GM21528 (cell line): ENCODE data around the gene KCTD5.
"Not testable (repeated sequence)": the region's sequence is repeated elsewhere in the genome, so short reads cannot be mapped to it uniquely, and the experiment has no call there.

ENCODE experiments used
- ATAC-seq: cut with Tn5 transposase; IDR thresholded peaks from one replicate; pipeline ENCODE4 v1.9.1; 2021; ENCODE audit warnings: mild to moderate bottlenecking, moderate library complexity; ENCODE audit not compliant: unreplicated experiment, low FRiP score

KCTD5 gene

DNA sequence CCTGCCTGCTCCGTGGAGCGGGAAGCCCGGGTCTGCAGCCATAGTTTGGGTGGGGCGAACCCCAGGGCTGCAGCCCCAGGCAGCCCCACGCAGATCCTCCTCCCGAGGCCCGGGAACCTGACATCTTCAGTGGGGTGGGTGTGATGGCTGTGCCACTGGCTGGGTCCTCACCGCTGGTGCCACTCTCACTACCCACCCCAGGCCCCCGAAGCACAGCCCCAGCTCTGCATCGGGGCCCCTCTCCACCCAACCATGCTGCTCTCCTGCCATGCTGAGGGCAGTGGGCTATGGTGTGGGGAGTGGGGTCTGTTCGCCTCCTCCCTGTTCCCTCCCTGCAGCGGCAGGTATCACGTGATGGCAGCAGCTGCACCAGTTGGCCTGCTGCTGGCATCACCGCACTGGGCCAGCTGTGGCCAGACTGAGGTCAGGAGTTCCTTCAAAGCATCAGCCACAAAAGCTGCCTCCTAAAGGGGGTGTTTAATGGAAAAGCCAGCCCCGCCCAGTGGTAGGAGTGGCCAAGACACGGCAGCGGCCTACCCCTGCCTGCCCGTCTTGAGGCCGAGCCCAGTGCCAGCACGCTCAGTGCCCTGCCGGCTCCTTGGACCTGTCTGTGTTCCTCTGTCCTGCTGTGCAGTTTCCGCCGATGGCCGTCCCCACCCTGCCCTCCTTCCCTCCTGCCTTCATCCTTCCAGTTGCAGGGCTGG, 10.8 kb downstream of the KCTD5 start:
- ATAC-seq: no peak

DNA sequence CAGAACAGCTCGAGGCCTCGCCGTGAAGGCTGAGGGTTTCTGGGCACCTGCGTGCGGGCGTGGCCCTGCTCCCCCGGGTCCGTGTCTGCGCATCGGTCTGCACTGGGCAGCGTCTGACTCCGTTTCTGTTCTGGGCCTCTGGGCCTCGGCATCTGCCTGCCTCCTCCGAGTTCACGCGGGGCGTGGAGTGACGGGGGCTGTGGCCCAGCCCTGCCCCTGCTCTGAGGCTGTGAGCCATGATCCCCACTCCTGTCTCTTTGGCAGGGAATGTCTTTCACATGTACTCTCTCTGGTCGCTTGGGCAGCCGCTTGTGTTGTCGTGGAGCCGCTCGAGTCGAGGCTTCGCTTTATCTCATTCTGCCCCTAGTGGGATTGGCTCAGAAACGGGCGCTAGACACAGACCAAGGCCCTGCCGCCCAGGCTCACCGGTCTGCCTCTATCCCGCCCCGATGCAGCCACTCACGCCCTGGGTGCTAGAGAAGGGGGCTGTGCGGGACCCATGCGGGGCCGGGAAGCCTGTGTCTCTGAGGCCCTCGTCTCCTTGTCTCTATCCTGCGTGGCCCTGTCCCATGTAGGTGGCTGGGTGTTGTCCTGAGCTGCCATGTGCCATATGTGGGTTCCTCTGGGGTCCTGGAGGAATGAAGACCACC, 14.4 kb downstream of the KCTD5 start:
- not testable (repeated sequence) for ATAC-seq

DNA sequence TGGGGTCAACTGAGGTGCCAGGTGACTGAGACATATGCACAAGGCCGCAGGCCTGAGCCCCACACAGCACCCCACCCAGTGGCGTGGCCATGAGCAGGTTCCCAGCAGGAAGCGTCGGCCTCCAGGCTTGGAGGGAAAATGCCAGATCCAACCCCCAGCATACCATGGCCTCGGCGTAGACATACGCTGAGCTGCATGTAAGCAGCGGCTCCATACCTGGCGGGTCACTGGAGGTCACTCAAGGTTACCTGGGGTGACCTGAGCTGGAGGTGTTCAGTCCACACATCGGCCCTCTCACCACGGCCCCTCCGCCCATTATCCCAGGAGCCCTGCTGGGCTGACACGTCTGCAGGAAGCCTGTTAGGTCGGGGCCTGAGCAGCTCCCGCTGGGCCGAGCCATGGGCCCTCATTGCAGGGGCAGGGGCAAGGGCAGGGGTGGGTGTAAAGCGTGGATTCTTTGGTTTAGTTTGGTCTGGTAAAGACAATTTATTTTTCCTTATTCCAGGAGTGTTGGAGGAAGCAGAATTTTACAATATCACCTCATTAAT, 15.2 kb downstream of the KCTD5 start:
- no peak for ATAC-seq

DNA sequence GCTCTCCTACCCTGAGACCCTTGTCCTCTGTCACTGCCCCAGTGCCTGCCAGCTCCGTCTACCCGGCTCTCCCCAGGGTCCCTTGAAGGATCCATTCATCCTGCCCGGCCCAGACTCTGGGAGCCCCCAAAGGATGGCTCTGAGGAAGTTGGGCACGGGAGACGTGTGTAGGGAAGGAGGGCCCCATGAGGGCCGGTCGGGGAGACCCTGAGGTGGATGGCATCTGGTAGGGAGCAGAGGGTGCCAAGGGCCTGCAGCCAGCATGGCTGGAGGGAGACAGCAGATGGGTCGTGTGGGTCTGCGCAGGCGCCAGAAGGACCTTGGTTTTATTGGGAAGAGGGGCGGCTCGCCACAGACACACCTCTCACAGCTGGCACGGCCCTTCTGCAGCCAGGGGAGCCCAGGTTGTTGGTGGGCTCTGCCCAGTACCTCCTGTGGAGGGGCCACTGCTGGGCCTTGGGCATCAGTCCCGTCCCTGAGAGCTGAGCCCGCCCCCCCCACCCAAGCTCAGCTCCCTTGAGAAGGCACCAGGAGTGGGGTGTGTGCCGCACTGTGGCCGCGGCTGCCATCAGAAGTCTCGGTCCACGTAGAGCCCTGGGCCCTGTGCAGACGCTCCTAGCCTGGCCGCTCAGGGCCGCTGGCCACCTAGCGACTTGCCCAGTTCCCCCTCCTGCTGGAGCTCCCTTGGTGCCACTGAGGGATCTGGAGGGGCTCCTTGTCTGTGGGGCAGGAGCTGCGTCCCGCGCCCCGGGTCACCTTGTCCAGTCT, 16.0 kb downstream of the KCTD5 start:
- ATAC-seq: no peak

DNA sequence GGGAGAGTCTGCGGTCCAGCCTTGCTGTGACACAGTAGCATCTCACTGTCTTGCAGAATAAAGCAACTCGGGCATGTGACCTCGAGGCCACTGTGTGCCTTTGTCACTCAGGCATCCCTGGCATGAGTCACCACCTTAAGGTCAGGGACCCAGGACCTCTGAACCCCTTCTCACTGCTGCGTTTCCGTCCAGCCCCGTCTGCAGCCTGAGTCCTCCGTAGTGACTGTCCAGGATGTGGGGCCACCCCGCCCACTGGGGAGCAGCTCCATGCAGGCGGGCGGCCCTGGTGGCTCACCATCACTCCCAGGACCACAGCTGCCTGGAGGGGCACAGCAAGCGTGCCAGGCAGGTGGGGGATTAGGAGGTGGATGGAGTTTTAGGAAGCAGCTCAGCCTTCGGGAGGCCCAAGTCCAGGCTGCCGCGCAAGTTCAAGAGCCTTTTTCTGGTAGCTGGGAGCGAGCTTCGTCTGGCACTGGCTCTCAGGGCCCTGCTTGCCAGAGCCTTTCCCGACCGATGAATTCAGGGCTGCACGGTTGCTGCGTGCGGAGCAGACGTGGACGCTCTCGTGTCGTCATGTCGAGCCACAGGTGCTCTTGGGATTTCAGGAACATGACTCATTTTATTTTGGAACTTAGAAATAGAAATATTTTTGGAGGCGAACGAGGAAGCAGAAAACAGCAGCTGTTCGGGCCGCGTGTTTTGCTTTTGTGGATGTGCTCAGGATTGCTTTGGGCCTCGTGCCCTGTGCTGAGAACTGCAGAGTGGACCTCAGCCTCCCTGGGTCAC, 16.8 kb downstream of the KCTD5 start:
- ATAC-seq: no peak

DNA sequence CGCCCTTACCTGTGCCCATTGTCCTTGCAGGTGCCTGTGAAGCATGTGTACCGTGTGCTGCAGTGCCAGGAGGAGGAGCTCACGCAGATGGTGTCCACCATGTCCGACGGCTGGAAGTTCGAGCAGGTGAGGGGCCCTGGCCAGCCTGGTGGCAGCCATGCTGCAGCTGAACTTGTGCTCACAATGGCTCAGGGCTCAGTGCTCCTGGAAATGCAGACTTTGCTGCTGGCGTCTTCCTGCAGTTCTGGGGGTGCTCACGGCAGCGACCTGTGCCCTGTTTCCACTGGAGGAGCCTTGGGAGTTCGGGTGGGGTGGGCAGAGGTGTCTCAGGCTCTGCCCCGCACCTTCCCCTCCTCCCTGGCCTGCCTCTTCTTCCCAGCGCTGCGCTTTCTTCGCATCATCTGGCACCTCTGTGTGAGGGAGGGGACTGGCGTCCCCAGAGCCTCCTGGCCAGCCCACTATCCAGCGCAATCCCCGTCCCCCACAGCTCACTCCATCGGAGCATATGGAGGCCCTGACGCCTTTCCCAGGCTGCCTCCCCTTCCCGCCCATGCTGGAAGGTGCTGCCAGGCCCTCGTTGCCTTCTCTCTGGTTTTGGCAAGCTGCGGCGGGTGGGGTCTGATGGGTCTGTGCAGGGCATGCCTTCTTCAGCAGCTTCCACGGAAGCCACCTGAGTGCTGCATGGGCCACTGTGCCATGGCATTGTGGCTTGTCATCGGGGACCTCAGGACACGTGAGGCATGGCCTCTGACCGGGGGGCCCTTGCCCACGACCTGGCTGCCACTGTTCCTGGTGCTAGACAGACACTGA, 17.7 kb downstream of the KCTD5 start:
- ATAC-seq: no peak

DNA sequence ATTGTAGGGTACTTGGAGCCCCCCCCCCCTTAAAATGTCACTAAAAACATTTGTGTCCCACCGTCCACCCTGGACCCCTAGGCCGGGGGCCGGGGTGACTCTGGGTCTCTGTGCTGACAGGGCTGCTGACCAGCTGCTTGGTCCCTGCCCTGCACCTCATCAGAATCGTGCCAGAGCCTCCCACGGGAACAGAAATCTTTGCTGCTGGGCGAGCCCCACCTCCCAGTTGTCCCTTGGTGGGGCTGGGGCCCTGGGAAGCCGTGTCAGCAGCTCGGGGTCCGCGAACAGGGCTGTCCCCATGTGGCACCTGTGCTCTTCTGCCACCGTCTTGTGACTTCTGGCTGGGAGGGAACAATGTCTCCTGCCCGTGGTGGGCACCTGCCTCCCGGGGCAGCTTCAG, 18.5 kb downstream of the KCTD5 start:
- ATAC-seq: no peak

DNA sequence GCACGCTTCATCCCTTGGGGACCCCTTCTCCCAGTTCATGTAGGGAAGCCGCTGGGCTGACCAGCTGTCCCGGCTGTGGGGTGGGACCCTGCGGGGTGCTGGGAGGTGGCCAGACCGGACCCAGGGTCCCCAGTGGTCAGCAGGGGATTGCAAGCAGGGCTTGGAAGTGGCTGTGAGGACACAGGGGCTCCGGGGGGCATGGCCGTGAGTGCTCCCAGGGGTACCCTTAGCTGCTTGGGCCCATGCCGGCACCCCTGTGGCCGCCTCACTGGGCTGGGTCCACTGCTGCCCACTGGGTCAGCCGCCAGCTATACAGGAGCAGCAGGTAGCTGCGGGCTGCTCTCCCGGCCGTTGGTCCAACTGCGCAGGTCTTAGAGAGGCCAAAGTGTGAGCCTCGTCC, 18.9 kb downstream of the KCTD5 start:
- no peak for ATAC-seq

DNA sequence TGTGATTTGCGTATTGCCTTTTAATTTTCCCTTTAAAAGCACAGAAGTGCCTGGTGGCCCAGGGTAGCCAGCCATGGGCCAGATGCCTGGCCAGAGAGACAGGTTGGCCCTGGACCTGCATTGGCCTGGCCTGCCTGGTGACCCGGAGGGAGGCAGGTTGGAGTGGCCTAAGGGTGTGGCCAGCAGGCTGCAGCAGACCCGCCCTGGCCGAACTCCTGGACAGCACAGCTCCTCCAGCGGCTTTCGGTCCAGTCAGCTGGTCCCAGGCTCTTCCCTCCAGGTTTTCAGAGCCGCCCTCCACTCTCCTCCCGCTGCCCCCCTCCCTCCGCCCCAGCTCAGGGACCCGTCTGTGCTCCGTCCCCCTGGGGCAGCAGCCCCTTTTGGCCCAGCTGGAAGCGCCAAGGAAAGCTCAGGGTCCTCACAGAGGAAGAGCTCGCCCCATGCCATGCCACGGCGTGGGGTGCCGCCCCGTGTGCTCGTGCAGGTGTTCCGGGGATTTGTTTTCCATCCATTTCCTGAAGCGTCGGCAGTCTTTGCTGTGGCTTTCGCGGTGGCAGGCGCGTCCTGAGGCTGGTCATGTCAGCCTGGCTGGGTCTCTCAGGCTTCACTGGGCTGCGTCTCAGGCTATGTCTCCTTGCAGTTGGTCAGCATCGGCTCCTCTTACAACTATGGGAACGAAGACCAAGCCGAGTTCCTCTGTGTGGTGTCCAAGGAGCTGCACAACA, 19.6 kb downstream of the KCTD5 start:
- no peak for ATAC-seq

DNA sequence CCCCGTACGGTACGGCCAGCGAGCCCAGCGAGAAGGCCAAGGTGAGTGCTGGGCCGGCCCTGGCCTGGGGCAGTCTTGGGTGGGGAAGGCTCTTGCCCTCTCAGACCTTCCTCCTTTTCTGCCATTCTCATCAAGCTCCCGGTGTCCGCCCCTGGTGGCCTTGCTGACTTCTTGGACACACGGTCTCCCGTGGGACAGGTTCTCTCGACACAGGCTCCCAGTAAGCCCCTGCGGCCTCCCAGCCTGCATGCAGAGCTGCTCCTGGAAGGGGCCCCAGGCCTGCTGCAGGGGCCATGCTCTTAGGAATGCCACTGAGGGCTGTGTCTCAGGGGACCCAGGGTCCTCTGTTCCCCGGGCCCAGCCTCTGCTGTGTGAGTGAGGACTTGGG, 20.1 kb downstream of the KCTD5 start:
- no peak for ATAC-seq

DNA sequence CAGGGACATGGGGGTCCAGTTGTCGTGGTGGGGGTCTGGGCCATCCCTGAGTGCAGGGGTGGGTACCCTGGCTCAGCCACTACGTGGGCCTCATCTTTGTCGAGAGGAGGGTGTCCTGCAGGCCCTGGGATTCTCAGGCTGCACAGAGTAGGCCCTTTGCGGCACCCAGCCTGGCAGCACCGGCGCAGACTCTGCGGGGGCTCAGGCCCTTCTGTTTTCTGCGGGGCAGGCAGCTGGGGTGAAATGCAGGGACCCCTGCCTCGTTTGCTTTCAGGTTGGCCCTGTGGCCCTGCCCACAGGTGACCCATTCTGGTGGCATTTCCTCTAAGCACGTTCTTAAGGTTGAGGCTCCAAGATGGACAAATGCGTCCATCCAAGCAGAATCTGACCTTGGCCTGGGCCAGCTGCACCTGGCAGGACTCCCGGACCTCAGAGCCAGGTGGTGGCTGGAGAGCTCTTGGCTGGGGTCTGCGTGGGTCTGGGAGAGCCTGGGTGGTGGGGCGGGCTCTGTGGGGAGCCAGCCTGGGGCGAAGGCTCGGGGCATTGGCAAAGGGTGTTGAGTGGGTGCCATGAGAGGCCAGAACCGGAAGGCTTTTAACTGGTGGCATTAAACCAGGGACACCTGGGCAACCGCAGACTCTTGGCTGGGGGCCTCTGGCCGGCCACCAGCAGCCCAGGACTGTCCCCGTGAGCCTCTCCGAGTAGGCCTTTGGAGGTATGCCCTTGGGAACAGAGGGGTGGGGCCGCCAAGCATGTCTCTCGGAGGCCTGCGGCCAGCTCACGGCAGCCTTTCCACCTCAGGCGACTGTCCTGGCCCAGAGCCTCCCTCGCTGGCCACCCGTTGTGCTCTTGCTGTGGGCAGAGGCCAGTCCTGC, 20.8 kb downstream of the KCTD5 start:
- no peak for ATAC-seq

DNA sequence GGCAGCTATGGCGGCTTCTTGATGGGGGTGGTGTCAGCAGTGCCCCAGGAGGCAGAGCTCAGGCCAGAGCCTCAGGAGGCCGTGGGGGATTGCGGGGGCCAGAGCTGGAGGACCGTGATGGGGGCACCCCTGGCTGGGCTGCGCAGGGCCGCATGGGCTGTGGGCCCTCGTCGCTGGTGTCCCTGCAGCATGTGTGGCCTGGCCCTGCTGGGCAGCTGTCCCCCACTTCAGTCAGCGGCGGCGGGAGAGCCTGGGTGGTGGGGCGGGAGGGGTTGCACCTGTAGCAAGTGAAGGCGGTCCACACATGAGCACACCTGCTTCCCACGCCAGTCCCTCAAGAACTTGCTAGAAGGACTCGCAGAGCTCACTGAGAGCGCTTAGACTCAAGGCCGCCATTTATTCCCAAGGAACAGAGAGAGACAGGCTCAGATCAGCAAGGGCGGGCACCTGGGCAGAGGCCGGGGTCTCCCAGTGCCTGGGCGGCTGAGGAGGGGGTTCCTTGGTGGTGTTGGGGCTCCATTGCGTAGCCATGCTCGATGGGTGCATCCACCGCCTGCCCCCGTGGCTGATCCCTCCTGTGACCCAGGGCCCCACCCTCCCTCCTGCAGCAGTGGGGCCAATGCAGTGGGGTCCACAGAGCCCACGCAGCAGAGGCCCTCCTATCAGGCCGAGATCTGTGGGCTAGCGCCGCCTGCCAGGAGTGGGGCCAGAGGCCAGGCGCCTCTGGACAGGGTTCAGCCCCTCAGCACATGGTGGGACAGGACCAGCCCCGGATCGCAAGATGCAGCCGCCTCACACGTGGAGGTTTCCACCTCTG, 22.1 kb downstream of the KCTD5 start:
- ATAC-seq: no peak

DNA sequence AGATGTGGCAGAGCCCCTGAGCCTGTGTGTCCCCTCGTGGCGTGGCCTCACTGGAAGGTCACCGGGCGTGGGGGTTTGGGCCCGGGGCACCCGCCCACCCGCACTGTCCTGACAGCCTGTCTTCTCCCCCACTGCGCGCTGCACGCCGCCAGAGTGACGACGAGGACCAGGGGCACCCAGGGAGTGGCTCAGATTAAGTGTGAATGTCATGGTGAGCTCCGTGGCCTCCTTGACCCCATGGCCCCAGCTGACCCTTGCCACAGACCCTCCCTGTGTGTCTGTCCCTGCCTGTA, 22.6 kb downstream of the KCTD5 start:
- ATAC-seq: no peak

DNA sequence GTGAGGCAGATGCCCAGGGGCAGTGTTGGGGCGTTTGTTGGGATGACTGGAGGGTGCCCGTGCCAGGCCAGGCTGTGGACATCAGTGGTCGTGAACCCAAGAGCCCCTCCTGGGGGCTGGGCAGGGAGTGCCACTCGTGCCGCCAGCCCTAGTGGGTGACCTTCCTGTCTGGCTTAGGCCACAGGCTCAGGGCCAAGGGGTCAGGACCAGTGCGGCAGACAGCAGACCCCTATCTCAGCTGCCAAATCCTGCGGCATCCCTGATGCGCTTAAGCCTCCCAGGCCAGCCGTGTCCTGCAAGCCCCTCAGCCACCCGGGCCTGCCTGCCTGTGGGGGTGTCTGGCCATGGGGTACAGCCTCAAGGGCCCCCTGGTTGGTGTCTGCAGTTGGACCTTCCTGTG, 23.0 kb downstream of the KCTD5 start:
- no peak for ATAC-seq

DNA sequence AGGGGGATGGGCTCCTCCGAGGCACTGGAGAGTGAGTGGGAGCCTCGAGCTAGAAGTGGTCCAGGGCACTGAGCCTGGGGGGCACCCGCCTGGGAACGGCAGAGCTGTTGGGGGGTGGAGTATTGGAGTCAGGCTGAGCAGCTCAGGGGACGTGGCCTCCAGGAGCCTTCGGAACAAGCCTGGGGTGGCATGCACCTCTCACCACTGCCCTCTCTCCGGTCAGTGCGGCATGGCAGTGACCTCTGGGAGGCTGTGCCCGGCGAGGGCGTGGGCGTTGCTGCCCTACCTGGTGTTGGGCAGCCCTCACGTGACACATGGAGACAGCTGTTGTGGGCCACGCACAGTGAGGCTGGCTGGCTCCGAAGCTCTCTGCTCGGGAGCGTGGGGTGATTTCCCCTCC, 23.8 kb downstream of the KCTD5 start:
- ATAC-seq: no peak

DNA sequence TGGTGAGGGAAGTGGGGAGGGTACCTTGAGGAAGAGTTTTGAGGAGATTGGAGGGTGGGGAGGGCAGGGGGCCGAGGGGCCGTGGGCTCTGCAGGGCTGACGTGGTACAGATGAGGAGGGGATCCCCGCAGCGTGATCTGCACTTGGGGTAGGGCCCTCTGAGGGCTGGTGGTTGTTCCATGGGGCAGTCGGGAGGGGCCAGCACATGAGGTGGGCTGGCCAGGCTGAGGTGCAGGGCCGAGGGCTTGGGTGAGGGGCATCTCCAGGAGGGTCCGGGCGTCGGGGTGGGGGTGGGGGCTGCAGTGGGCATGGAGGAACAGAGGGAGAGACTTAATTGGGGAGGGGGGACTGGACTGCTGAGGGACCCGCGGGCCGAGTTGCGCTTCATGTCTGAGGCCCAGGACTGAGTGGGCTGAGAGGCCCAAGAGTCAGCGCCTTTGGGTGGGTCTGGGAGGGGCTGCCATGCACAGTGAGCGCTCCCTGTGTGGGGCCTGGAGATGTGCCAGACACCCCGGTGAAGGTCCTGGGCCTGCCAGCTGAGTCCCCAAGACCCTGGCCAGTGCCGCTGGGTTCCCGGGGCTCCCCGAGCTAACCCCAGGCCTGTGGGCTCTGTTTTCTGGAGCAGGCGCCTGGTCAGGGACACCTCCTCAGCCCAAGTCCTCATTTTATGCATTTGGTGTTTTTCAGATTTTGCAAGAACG, 24.4 kb downstream of the KCTD5 start:
- ATAC-seq: no peak
